Testis (tissue), 2 donors: Measurements from ENCODE around the gene RNASE1.

Experiments
- POLR2A ChIP-seq: fragments of 450-650 bp; IDR thresholded peaks from one replicate; pipeline ENCODE4 v1.6.1; 2017; ENCODE audit warnings: antibody characterized with exemption, mild to moderate bottlenecking, moderate library complexity
- TF ChIP-seq, protein P1 (sequence below), 3 experiments: fragments of 450-650 bp in 2 of 3; fragments of 200-600 bp in 1 of 3; sonication (generic) in 1 of 3; IDR thresholded peaks; one replicate each; pipeline ENCODE4 v1.5.1; 2016 to 2019; ENCODE audit warnings: antibody characterized with exemption in 3 of 3, mild to moderate bottlenecking in 2 of 3, moderate library complexity in 1 of 3

DNA sequence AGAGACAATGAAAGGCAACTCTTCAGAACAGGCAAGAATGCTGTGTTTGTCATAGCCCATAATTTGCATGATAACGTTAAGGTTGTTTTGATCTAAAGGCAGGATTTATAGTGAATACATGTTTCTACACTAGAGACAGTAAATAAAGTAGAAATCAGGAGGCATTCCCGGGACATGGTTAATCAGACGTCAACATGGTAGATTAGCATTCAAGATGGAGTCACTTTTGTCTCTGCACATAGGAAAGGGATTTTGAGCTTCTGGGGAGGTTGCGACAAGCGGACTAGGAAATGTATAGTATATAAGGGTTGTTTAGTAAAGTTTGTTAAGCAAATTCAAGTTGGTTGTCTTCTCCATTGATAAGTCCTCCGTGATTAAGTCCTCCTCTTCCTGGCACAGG, 2.8 kb upstream of the RNASE1 start:
- no peak for TF ChIP-seq POLR2A
- TF ChIP-seq, protein P1, sequence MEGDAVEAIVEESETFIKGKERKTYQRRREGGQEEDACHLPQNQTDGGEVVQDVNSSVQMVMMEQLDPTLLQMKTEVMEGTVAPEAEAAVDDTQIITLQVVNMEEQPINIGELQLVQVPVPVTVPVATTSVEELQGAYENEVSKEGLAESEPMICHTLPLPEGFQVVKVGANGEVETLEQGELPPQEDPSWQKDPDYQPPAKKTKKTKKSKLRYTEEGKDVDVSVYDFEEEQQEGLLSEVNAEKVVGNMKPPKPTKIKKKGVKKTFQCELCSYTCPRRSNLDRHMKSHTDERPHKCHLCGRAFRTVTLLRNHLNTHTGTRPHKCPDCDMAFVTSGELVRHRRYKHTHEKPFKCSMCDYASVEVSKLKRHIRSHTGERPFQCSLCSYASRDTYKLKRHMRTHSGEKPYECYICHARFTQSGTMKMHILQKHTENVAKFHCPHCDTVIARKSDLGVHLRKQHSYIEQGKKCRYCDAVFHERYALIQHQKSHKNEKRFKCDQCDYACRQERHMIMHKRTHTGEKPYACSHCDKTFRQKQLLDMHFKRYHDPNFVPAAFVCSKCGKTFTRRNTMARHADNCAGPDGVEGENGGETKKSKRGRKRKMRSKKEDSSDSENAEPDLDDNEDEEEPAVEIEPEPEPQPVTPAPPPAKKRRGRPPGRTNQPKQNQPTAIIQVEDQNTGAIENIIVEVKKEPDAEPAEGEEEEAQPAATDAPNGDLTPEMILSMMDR (IDR thresholded peaks at IDR 0.05) = no peak
